Inflammatory macrophage treated with lipopolysaccharide for 4 hours (primary cell): Measurements from ENCODE around the gene UNC5C.
"Not testable (repeated sequence)": the region's sequence is repeated elsewhere in the genome, so short reads cannot be mapped to it uniquely, and the experiment has no call there.

Source experiments
- DNase-seq: peaks from one replicate; pipeline ENCODE4 v3.0.0-alpha.2; 2020

Gene UNC5C

GRCh38 chr4:95204873-95205272, 343.9 kb downstream of the UNC5C start:
- no peak for DNase-seq

- no peak for DNase-seq
Measured at GRCh38 chr4:95204267-95204844, 344.4 kb downstream of the UNC5C start.

GRCh38 chr4:95198961-95199360, 349.8 kb downstream of the UNC5C start:
- DNase-seq: peak; percentile 38

- DNase-seq: no peak
Measured at GRCh38 chr4:95197353-95197752, 351.4 kb downstream of the UNC5C start.

- no peak for DNase-seq
Measured at GRCh38 chr4:95193391-95194224, 355.2 kb downstream of the UNC5C start.

- DNase-seq: no peak
Measured at GRCh38 chr4:95191537-95191936, 357.2 kb downstream of the UNC5C start.

GRCh38 chr4:95190751-95191436, 357.9 kb downstream of the UNC5C start:
- no peak for DNase-seq

GRCh38 chr4:95188701-95189370, 359.9 kb downstream of the UNC5C start:
- no peak for DNase-seq

GRCh38 chr4:95186666-95187065, 362.1 kb downstream of the UNC5C start:
- DNase-seq: no peak

GRCh38 chr4:95183656-95184408, 364.9 kb downstream of the UNC5C start:
- no peak for DNase-seq

GRCh38 chr4:95181996-95182306, 366.8 kb downstream of the UNC5C start:
- no peak for DNase-seq

- DNase-seq: peak; percentile 6
Measured at GRCh38 chr4:95181243-95181995, 367.4 kb downstream of the UNC5C start.

GRCh38 chr4:95180531-95181242, 368.1 kb downstream of the UNC5C start:
- DNase-seq: no peak

- no peak for DNase-seq
Measured at GRCh38 chr4:95178938-95179337, 369.8 kb downstream of the UNC5C start.

- DNase-seq: not testable (repeated sequence)
Measured at GRCh38 chr4:95171377-95171776, 377.4 kb downstream of the UNC5C start.

- no peak for DNase-seq
Measured at GRCh38 chr4:95170176-95170575, 378.6 kb downstream of the UNC5C start.

GRCh38 chr4:95167805-95168204, 381.0 kb downstream of the UNC5C start:
- peak; percentile 62 for DNase-seq

- peak; percentile 69 for DNase-seq
Measured at GRCh38 chr4:95165926-95166524, 382.7 kb downstream of the UNC5C start.

GRCh38 chr4:95162867-95163266, 385.9 kb downstream of the UNC5C start:
- DNase-seq: no peak

- no peak for DNase-seq
Measured at GRCh38 chr4:95161781-95162469, 386.8 kb downstream of the UNC5C start.
